Activated effector memory CD4-positive, alpha-beta T cell treated with Interleukin-2 at 50 U/mL for 16 hours (primary cell): Measurements from ENCODE around the gene PFDN4.

ENCODE experiments used
- DNase-seq: peaks from one replicate; pipeline ENCODE4 v3.0.0-alpha.2; 2020

The PFDN4 gene

DNA sequence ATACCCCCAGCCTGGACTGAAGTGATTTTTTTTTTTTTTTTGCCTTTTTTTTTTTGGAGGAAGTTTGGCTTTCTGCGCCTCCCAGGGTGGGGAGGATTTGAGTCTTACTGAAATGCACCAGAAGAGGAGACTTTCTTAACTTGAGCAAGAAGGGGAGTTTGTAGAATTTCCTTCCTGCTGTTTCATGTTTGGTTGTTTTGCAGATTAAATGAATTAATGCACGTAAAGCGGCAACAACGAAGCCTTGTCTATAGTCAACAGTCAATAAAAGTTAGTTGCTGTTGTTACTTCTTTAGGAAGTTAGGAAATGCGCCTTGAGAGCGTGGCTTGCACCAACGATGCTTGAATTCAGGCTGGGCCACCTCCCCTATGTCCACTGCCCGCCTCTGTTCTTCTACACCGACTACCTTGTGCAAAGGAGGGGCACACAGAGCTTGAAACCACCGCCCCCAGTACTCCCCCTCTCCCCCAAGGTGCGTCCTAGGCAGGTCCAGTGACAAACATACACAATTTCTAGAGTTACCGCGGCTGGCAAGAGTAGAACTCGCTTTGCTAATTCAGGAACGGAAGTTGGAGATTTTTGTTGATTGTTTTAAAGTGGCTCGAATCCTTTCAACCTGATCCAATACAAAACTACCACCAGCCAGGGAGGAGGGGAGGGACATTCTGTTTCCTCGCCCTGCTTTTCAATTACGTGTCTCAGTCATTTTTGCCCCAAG, 33.3 kb upstream of the PFDN4 start:
- DNase-seq: no peak

DNA sequence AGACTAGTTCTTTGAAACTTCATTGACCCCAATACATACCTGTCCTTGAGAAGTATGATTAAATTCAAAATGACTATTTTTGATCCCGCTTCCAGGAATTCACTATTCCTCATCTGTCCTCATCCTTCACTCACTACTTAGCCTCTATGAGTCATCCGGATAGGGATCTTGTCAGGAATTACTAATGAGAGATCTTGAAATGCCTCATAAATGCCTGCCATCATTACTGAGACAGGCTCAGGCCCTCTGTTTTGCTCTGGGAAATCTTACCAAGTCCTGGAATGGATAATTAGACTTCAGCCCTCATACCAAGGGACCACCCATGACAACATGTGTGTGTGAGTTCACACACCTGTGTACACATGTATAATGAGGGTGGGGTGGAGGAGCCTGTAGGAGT, 31.3 kb upstream of the PFDN4 start:
- DNase-seq: no peak

DNA sequence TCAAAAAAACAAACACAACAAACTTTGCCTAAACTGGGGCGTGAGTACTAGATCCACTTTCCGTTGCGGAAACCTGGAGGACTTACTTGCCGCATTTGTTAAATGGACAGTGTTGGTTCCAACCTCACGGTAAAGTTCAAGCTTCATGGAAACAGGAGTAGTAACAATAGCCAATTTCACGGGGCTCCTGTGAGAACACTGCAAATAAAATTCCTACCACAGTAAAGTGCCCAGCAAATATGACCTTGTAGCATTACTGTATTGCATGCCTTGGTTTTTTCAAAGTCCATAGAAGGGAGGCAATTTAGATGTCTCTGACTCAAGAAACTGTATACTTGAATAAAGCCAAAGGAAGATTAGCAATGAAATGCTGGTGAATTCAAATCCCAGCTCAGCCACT, 30.5 kb upstream of the PFDN4 start:
- DNase-seq: no peak

DNA sequence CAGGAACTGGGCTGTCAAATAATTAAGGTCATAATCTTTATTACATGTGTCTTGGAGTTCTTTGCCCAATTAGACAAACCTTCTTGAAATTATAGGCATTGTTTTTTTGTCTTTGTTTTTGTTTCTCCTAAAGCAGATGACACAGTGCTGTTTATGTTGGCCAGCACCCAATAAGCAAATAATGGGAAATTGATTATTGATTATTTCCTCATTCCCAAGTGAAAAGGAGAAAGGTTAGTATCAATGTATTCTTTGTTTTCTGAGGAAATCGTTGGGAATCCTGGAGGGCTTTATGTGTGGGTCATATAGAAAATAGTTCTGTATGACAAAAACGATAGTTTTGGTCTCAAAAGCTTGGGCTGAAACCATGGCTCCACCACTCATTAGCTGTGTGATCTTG, 29.6 kb upstream of the PFDN4 start:
- no peak for DNase-seq

DNA sequence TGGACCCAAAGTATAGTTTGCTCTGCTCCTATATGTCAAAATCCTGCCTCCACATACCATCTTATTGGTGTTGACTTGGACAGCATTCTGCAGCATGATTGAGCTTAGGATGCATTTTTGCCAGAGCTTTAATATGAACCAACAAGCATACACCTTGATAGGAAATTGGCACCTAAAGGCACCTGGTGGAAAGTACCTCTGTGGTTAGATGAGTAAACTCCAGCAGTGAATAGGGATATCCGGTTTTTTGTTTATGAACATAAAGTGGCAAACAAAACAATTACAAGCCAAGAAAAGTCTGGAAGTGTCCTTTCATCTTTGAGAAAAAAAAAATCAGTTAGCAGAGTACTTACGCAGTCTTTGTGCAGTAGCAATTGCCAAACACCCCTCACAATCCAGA, 27.9 kb upstream of the PFDN4 start:
- no peak for DNase-seq

DNA sequence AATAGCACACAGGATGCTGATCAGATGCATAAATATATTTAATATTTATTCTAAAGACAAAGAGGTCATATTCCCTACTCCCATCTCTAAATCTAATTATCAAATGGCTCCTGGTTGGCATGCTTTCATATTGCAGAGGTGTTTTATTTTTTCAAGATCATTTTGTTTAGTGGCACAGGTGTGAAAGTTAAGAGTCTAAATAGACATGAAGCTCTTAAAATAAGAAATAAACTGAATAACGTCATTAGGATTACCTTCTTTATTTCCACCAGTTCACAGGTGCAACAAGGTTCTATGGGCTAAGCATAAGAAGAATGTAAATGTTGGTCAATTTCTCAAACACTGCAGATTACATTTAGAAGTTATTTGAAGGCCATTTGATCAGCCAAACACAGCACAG, 27.0 kb upstream of the PFDN4 start:
- DNase-seq: no peak

DNA sequence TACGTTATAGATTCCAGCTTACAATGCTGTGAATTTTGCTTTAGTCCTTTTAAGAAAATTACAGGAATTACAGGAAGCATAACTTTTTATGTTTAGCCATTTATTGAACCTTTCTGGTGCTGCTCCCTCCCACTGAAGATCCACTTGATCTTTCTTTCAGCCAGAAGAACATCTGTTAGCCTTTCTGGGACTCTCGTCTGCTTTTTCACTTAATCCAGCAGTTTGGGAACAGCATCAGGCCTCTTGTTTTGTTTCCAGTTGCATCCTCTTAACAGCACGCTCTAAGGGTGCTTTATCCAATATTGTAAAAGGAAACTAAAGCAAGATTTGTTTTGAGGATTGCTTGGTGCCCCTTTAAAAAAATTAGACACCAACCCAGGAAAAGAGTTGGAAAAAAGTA, 23.8 kb upstream of the PFDN4 start:
- DNase-seq: no peak

DNA sequence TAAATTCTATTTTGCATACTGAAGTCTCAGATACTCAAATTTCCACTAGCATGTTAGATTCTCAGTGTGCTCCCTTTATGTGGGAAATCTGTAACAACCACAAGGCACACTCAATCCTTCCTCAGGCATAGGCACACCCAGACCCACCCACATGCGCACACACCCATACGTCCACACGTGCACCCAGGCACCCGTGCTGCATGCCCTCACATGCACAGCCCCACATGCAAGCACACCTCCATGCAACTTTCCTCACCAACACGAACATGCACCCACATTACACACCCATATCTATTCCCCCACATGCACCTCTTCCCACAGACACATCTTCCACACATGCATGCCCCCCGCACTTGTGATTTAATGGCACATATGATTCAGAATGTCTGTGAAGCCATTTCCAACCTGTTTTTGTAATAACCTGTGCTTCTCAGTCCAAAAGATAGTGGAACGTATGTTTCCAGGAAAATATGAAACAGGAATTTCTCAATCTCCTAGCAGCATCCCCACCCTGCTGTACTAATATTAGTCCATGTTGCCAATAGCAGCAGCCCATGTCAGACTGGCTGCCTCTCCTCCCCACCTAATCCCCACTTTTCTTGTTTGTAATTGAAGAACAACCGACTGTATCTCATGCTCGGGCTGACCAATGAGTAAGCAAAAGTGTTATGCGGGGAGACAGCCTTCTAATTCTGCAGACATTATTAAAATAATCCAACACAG, 22.8 kb upstream of the PFDN4 start:
- DNase-seq: no peak

DNA sequence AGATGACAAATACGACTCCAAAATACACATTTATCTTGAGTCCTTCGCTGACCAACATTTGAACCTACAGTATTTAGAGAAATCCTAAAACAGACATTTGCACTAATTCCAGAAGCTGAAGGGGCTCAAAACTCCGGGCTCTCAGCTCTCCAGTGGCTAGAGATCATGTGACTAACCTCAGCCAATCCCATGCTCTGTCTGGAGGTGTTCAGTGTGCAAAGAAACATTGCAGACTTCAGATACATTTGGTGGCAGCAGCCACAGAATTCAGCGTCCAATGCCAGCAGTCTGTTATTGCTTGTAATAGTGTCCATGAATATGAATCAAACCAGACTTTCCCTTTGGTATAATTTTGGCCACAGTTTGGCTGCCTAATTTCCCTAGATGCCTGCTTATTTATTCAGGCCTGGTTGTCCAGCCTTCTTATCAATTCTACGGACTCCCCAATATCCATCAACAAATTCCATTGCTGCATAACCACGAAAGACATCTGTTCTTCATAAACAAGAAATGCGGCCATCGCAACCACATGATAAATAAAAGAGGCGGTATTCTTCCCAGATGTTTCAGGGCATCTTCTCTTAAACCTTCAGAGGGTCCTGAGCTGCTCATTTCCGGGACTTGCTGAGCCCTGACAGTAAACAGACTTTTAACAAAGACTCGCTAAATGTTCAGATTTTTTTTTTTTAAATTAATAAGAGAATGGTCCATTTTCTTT, 19.6 kb upstream of the PFDN4 start:
- DNase-seq: no peak

DNA sequence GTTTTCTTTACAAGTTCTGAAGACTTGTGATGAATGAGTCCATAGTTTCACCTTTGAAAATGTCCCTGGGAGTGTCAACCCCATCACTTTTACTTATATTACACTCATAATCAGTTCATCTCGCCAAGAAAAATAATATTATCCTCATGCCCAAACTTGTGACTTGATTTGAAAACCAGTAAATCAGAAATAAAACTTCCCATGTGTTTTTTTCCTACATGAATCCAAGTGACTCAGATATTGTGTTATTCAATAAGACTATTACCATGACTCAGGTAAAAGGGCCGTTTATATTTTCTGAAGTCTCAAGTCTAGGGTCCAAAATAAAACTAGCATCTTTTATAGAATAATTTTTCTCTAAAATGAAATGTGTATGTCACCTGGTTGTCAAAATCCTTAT, 18.3 kb upstream of the PFDN4 start:
- DNase-seq: no peak

DNA sequence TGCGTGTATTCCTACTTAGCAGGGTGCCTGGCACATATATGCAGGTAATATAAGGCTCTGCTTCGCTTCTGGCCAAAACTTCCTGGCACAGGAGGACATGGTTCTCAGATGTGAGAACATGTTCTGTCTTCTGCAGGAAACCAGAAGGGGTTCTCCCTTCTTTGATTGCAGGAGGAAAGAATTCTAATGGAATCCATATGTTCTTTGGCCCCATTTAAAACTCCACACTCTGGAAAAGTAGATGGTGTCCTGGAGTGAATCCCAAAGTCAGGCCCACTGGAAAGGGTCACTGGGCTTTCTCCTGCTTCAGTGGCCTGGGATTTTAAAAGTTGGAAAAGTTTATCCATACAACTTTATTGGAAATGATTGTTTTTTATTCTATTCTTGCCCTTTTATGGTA, 17.7 kb upstream of the PFDN4 start:
- no peak for DNase-seq

DNA sequence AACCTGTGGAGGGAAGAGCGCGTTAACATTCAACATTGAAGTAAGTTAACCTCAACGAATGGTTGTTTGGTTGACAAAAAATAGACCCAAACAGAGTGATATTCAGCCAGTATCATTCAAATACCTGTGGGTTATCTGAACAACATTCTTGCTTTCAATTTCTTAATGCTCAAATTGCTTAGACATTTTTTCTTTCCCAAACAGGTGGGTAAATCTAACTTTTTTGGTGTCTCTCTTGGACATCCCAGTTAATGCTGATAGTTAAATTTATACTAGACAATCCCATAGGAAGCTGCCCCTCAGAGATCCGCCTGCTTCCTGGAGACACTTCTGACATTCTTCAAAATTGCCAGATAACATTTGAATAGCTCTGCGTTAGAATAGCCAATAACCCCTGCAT, 14.1 kb upstream of the PFDN4 start:
- no peak for DNase-seq

DNA sequence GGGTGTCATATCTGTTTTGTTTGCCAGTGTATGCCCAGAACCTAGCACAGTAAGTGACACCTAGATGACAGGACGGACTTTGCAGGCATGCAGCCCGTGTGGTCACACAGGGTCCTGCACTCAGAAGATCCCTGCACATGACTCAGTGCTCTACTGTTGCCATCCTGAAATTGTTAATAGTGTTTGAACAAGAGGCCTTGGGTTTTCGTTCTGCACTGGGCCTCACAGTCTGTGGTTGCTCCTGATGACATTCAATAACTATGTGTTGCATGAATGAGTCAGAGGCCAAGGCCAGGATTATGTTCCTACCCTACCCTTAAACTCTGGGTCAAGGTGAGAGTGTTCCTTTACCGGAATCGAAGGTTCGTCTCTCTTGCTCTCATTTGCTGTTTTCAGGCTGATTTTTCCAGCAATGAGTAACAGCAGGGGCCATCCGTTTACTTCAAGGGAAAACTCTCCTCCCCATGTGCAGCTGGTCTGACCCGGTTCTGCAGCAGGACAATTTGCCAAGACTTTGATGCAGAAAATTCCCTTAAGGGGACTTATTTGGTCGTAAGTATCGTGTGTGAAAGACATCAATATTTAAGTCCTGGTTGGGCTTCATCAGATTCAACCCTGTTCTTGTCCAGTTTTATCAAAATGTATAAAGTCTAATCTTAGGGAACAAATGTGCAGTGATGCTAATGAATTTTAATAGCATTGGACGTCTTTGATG, 13.0 kb upstream of the PFDN4 start:
- DNase-seq: no peak

DNA sequence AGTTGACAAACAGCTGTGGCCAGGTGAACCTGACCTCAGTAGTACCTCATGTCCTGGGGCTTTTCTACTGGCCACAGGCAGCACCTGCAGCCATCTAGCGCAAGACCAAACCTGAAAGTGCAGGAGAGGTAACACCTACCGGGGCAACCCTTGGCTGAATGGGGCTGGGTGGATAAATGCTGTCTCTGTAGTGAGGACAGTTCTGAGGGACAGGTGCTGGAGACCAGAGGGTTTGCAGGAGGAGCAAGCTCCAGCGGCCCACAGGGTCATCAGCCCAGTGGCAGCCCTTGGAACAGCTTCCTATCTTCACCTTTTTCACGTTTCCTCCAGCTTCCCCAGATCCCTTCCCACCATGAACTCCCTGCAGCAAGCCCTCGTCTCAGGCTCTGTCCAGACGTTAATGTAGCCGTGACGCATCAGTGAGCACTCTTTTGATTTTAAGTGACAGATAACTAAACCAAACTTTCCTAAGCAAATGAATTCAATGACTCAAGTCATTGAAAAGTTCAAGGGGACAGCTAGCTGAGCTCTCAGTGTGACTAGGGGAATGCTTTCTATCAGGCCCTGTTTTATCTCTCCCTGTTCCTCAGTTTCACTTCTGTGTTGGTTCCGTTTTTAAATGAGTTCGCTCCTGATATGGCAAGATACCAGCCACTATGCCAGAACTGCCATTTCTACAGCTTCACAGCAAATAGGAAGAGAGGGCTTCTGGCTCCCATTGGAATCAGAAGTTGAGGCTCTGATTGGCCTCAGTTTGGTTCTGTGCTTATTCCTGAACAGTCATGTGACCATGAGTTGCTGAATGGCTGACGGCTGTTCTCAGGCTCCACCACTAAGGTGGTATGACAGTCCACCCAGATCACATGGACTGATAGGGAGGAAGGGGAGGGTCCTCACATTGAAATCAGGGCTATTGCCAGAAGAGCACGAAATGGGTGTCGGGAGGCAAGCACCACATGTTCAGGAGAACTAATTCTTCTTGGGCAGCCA, 12.1 kb upstream of the PFDN4 start:
- no peak for DNase-seq

DNA sequence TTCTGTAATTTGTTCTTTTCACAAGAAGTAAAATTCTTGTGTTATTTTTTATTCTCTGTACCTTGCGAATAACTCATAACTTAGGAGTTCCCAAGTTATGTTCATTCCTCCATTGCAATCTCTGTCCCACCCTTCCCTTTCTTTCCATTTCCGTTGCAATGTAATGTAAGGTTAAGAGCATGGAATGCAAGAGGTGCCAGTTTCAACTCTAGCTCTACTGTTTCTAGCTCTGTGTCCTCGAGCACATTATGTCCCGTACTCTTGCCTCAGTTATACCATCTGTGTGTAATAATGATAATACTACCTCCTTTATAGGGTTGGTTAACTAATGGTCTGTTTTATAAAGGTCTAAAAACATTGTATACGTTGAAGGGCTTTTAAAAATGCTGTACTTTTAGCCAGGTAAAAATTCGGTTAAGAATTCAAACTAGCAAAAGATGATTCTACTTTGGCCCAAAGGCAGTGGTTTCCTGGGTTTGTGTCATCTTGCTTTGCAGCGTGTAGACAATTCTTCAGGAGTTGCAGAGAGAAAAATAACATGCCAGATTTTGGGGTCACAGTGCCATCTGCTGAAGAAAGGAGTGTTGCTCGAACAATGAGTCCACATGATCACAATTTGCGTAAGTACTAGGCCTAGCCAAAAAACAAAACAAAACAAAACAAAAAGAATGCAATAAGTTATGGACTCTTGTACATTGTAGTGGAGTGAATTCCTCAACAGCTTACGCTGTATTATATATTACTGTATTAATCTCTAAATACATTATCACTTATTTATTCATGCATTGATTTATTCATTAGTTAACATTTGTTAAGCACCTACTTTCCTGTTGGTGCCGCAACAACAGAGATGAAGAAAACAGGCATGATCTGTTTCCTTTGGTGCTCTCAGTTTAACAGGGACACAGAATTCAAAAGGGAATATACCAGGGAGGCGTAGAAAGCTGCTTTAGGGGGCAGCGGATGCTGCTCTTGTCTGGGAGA, 10.0 kb upstream of the PFDN4 start:
- no peak for DNase-seq

DNA sequence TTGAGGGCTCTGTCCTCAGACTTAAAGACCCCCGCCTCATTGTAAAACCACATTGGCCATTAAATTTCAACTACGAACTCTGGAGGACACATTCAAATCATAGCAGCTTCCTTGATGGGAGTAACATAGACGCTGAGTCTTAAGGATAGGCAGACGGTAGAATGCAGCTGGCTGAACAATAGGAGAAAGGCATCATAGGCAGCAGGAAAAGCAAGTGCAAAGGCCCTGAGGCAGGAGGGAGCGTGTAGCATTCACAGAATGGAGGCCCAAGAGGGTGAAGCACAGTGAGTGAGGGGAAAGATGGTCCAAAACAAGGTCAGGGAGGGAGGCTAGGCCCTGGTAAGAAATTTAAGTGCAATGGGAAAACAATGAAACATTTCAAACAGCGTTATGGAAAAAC, 8.6 kb upstream of the PFDN4 start:
- DNase-seq: no peak

DNA sequence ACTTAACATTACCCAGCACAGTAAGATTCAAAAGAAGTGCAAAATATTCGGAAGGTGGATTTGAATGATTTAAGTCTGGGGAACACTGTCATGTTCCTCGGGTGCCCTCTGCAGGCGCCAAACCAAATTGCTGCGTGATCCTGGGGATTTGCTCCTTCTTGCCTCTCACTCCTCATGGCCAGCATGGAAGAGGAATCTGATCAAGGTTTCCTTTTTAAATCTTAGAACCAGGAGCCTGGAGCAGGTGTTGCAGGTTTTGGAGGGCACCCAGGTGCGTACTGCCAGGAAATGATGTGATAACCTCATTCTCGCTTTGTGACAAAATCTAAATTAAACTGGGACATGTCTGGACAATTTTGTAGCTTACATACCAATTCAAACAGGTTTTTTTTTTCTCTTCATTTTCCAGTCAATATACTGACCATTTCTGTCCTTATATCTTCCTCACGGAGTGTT, 8.1 kb upstream of the PFDN4 start:
- peak; percentile 46 for DNase-seq

DNA sequence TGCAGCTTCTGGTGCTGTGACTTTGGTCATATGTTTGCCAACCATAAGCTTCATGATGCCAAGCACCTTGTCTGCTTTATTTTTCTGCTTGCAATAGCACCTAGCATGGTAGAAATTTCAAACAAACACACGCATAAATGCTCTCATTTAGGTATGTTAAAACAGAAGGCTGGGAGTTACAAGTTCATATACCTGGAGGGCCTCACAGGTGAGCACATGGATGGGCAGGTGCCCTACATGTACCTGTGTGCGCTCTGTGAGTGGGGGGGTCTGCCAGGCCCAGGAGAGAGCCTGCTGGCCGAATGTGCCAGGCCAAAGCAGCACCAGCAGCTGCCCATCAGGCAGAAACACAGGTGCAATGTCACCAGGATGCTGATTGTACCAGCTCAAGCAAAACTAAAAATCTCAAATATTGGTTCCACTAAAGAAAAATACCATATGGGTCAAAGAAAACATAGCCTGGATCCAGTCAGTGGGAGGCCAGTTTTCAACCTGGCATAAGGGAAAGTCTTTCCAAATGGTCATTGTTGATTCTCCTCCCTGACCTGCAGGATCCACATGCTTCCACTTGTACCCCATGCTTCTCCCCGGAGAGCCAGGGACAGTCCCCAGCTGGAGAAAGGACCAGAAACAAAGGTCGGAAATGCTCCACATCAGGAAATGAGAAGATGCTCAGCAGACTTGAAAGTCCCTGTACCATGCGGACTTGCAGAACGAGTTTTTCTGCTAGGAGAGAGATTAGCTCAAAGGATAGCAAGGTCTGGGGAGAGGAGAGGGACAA, 7.2 kb upstream of the PFDN4 start:
- DNase-seq: no peak

DNA sequence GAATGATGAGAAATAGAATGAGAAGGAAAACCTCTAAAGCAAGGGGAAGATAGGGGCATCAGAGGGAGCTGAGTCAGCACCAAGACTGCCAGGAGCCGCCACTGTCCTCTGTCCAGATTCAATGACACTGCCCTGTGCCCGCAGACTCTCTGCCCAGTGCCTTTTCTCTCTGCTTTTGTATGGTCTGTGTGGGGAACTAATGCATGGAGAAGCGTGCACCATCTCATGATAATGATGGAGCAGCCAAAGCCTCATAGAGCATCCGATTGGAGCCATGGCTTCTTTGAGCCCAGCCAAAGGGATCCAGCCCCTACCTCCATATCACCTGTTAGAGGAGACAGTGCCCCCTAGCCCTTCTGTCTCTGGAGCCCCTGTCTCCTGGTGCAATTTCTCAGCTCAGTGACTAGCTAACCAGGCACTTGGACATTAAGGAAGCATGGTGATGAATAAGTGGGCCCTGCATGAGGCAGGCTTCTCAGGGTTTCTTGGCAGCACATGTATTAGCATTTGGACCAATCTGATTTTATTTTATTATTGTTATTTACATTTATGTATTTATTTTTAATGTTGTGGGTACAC, 6.5 kb upstream of the PFDN4 start:
- DNase-seq: no peak

DNA sequence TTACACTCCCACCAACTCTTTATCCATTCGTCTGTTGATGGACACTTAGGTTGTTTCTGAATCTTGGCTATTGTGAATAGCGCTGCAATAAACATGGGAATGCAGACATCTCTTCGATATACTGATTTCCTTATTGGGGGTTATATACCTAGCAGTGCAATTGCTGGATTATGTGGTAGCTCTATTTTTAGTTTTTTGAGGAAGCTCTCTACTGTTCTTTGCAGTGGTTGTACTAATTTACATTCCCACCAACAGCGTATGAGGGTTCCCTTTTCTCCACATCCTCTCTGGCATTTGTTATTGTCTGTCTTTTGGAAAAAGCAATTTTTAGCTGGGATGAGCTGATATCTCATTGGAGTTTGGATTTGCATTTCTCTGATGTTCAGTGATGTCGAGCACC, 4.6 kb upstream of the PFDN4 start:
- DNase-seq: no peak
